Neural progenitor cell (in vitro differentiated cells): ENCODE results near the gene SNAPC4.

Source experiments
- CTCF ChIP-seq: fragments of 200-600 bp; sonication (generic); IDR thresholded peaks from 2 replicates; pipeline ENCODE4 v1.5.1; 2017; ENCODE audit warnings: antibody characterized with exemption, mild to moderate bottlenecking
- EZH2 ChIP-seq: fragments of 200-600 bp; sonication (generic); IDR thresholded peaks from 2 replicates; pipeline ENCODE4 v1.6.1; 2017; ENCODE audit warnings: antibody characterized with exemption, mild to moderate bottlenecking, moderate library complexity

GRCh38 chr9:136371533-136371880 lies 28.5 kb downstream of the SNAPC4 start:
- no peak for TF ChIP-seq CTCF
- TF ChIP-seq EZH2 = no peak
